ENCODE measurements around the gene SYNPO.

DNA sequence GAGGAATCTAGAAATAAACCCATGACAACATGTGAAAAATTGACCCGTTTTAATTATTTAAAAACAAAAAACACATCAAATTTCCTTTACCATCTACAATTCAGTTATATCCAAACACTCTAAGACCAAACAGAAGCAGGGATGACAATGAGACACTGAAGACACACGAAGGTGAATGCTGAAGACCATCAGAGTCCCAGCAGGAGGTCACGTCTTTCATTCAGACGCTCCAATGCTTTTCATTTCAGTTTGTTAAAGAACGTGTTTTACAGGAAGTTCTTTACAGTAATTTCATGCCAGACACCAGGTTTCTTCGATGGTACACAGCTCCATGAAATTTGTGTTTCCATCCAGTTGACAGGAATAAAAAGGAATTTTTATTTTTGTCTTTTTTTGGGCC lies 50.3 kb downstream of the SYNPO start:
- TF ChIP-seq, protein P1, sequence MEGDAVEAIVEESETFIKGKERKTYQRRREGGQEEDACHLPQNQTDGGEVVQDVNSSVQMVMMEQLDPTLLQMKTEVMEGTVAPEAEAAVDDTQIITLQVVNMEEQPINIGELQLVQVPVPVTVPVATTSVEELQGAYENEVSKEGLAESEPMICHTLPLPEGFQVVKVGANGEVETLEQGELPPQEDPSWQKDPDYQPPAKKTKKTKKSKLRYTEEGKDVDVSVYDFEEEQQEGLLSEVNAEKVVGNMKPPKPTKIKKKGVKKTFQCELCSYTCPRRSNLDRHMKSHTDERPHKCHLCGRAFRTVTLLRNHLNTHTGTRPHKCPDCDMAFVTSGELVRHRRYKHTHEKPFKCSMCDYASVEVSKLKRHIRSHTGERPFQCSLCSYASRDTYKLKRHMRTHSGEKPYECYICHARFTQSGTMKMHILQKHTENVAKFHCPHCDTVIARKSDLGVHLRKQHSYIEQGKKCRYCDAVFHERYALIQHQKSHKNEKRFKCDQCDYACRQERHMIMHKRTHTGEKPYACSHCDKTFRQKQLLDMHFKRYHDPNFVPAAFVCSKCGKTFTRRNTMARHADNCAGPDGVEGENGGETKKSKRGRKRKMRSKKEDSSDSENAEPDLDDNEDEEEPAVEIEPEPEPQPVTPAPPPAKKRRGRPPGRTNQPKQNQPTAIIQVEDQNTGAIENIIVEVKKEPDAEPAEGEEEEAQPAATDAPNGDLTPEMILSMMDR (IDR thresholded peaks at IDR 0.05; ENCODE audit: low read length): no peak
- TF ChIP-seq EZH2 (optimal IDR thresholded peaks at IDR 0.05; ENCODE audit: low read depth, low read length): no peak
- TF ChIP-seq EZH2phosphoT487 (IDR thresholded peaks at IDR 0.05; ENCODE audit: low read length): no peak
